Rectal smooth muscle tissue (tissue), 1 donor: Measurements from ENCODE around the gene TGFBR2.

Experiments used
- H3K27ac ChIP-seq: one replicate; pipeline ENCODE4 v1.7.0; 2013; ENCODE audit warnings: low read depth, low read length, inconsistent platforms
- H3K27me3 ChIP-seq: one replicate; pipeline ENCODE4 v1.7.0; 2013; ENCODE audit warnings: low read length; ENCODE audit not compliant: control insufficient read depth, insufficient read depth
- H3K36me3 ChIP-seq: one replicate; pipeline ENCODE4 v1.7.0; 2013; ENCODE audit warnings: low read length; ENCODE audit not compliant: control insufficient read depth, insufficient read depth
- H3K4me1 ChIP-seq: one replicate; pipeline ENCODE4 v1.7.0; 2013; ENCODE audit warnings: low read length; ENCODE audit not compliant: control insufficient read depth, insufficient read depth
- H3K4me3 ChIP-seq: one replicate; pipeline ENCODE4 v1.7.0; 2013; ENCODE audit warnings: low read length
- H3K9ac ChIP-seq: one replicate; pipeline ENCODE4 v1.7.0; 2013; ENCODE audit warnings: low read length

The TGFBR2 gene

DNA sequence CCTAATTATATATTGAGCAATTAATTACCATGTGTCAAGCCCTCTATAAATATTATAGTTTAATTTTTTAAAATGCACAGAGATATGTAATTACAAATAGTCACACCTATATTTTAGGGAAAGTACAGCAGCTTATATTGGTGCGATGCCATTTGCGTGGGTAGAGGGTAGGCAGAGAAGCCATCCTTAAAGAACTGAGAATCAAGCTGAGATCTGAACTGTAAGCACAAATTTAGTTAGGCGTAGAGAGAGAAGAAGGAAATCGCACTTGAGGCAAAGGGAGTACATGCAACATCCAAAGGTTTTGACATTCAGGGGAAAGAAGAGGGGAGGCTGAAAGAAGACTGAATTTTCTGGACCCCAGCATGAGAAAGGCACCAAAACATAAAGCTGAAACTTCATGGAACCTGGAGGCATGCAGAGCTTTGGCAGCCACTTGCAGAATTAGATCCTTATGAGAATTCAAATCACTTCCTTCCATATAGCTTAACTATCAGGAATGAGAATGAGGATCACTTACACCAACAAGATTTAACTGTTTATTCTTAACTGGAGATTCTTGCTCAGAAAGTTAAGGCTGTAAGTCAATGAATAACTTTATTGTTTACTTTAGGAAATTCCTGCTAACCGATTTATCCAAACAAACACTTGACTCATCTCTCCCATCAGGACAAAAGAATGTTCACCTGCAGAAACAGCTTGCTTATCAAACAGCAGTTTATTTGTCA, 114.3 kb downstream of the TGFBR2 start:
- Histone ChIP-seq H3K27ac (no peak overlapping the region), H3K36me3 (no peaks in the 10 kb centered on the region), H3K27me3 (no peaks in the 10 kb centered on the region), H3K4me3 (no peak overlapping the region), H3K4me1 (no peaks in the 10 kb centered on the region), H3K9ac (no peak overlapping the region)

DNA sequence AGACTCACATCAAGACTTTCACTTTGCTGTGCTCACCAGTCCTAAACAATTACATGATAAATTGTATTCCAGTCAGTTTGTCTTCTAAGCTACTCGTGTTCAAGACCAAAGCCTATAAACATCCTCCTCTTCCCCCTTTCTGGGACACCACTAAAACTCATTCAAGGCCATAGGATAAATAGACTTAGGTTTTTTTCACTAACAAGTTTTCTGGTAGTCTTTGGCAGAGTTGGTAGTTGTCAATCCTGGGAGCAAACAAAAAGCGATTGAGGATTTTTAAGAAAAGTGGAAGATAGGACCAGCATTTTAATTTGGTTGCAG, 114.9 kb downstream of the TGFBR2 start:
- no peaks in the 10 kb centered on the region for H3K27me3 ChIP-seq
- no peak overlapping the region for H3K27ac ChIP-seq
- H3K36me3 ChIP-seq: no peaks in the 10 kb centered on the region
- no peak overlapping the region for H3K9ac ChIP-seq
- H3K4me1 ChIP-seq: no peaks in the 10 kb centered on the region
- H3K4me3 ChIP-seq: no peak overlapping the region

DNA sequence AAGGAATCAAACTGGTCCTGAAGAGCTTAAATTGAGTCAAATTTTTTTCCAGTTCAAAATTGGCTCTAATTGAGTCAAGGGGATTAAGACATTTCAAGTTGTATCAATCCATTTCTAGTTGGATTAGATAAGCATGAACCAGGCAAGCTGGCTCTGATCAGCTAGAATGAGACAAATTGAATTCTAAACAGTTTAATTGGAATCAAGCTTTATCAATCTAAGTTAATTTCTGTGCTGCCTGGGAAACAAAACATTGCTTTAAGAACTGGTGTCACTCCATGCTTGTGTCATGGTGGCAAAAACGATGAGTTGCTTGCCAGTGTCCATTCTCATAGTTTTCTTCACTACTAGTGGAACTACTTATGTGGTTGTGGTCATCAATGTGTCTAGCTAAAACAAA, 116.8 kb downstream of the TGFBR2 start:
- H3K4me3 ChIP-seq: no peak overlapping the region
- no peak overlapping the region for H3K9ac ChIP-seq
- no peaks in the 10 kb centered on the region for H3K36me3 ChIP-seq
- H3K27ac ChIP-seq: no peak overlapping the region
- no peaks in the 10 kb centered on the region for H3K4me1 ChIP-seq
- H3K27me3 ChIP-seq: no peaks in the 10 kb centered on the region

DNA sequence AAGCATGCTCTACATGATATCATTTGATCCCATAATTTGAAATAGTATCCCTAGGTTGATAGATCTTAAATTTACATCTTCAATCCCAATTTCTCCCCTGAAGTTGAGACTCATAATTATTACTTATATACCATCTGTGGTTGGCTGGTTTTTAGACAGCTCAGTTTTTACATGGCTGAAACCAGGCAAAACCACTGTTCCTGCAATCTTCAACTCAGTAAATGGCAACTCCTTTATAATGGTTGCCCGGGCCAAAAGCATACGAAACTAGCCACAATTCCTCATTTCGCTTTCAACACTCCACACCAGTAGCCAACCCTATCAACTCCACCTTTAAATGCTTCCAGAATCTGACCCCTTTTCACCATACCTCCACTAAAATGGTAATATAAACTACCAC, 118.5 kb downstream of the TGFBR2 start:
- no peaks in the 10 kb centered on the region for H3K27me3 ChIP-seq
- no peak overlapping the region for H3K4me3 ChIP-seq
- H3K9ac ChIP-seq: no peak overlapping the region
- no peaks in the 10 kb centered on the region for H3K4me1 ChIP-seq
- no peak overlapping the region for H3K27ac ChIP-seq
- no peaks in the 10 kb centered on the region for H3K36me3 ChIP-seq

DNA sequence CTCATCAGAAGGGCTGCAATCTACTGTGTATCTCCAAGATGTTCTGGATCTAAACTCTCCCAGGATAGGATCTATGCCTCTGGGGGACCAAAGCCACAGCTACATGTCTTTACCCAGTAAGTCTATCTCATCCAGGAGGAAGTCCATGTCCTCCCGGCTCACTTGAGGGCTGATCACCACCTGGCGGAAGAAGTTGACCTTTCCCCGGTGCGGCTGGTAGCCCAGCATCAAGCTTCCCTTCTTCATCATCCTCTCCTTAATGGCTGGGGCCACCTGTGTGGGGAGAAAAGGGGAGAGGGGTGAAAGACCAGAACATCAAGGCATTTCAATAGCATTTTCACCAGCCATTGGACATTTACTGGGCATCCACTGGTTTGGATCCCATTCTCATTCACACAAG, 121.7 kb downstream of the TGFBR2 start:
- Histone ChIP-seq H3K9ac (no peak overlapping the region), H3K4me1 (no peaks in the 10 kb centered on the region), H3K27me3 (no peaks in the 10 kb centered on the region), H3K27ac (no peak overlapping the region), H3K36me3 (no peaks in the 10 kb centered on the region), H3K4me3 (no peak overlapping the region)

DNA sequence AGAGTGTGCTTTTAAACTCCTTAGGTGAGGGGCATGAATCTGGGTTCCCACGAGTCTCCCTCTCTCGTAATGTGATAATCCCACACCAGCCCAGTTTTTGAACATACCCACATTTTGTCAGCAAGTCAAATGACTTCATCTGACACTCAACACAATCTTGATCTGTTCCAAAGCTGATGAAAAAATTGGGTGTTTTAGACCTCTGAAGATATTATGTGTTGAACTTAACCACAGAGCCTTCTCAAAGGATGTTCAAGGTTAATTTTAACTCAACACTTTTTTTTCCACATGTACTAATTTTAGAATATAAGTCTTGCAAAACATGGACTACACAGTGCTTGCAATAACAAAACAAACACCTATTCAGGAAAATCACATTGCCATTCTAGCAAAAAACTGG, 123.1 kb downstream of the TGFBR2 start:
- no peaks in the 10 kb centered on the region for H3K27me3 ChIP-seq
- H3K27ac ChIP-seq: no peak overlapping the region
- H3K36me3 ChIP-seq: no peaks in the 10 kb centered on the region
- no peaks in the 10 kb centered on the region for H3K4me1 ChIP-seq
- H3K9ac ChIP-seq: no peak overlapping the region
- no peak overlapping the region for H3K4me3 ChIP-seq

DNA sequence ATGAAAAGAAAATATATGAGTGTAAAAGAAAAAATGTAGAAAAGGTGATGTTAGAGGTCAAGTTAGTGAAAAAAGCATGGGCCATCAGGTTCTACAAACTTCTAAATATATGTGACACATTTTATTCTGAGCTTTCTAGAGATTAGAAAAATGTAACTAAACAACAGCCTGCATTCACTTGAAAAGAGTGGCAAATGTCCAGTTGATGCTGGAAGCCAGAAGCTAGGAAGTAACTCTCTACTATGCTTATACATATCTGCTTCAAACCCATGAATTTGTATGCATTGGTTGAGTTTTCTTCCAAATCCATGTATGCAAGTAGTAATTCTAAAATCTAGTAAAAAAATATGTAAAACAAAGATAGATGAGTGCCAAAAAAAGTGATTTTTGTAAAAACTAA, 123.5 kb downstream of the TGFBR2 start:
- no peaks in the 10 kb centered on the region for H3K36me3 ChIP-seq
- no peak overlapping the region for H3K4me3 ChIP-seq
- no peak overlapping the region for H3K9ac ChIP-seq
- no peak overlapping the region for H3K27ac ChIP-seq
- no peaks in the 10 kb centered on the region for H3K27me3 ChIP-seq
- no peaks in the 10 kb centered on the region for H3K4me1 ChIP-seq

DNA sequence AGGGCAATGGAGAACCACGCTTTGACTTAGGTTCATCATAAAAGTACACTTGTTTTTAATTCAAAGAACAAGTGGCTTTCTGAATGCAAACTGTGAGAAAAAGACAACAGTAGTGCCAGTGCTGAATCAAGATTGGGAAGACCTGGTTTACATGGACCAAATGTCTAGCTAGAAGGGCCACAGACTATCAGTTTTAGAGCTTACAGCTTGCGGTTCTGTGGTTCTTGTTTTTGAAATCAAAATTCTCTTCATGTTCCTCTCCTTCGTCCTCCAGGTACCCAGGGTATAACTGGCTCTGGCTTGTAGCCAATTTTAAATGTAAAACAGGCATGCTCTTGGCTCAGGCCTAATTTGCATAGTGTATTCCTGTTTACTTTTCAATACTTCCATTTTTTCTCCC, 124.6 kb downstream of the TGFBR2 start:
- Histone ChIP-seq H3K4me1 (no peaks in the 10 kb centered on the region), H3K4me3 (no peak overlapping the region), H3K9ac (no peak overlapping the region), H3K27ac (no peak overlapping the region), H3K27me3 (no peaks in the 10 kb centered on the region), H3K36me3 (no peaks in the 10 kb centered on the region)

DNA sequence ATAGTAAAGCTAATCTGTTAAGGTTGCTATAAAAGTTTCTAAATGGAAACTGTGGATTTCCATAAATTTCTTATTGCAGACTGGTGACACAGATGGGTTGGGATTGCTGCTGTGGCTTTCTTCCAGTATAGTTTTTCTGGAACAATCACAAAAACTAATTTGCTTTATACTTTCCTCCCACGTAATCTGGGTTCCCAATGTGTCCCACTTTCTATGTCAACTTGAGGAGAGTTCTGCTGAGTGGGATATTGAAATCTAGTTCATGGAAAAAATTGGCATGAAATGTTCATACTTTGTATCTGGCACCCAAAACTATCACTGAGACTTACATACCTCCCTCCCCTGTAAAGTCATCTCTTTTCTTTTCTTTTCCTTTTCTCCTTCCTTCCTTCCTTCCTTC, 126.8 kb downstream of the TGFBR2 start:
- H3K9ac ChIP-seq: no peak overlapping the region
- no peaks in the 10 kb centered on the region for H3K27me3 ChIP-seq
- H3K4me3 ChIP-seq: no peak overlapping the region
- no peaks in the 10 kb centered on the region for H3K36me3 ChIP-seq
- no peak overlapping the region for H3K27ac ChIP-seq
- no peaks in the 10 kb centered on the region for H3K4me1 ChIP-seq

DNA sequence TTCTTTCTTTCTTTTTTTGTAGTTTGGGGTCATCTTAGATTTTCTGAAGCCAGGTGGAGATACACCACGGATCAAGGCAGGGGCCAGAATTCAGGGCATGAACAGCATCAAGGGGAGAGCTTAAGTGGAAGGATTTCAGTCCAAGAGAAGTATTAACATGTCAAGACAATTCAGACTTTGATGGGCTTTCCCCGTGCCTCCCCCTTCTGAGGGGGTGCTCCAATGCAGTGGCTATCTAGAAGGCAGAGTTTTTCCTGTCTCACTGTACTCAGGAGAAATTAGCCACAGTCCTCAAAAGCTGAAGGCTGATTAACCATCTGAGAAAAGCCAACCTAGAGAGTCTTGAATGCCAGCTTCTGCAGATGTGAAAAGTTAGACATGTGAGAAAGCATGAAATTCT, 127.3 kb downstream of the TGFBR2 start:
- no peaks in the 10 kb centered on the region for H3K27me3 ChIP-seq
- H3K27ac ChIP-seq: no peak overlapping the region
- no peaks in the 10 kb centered on the region for H3K36me3 ChIP-seq
- H3K4me1 ChIP-seq: no peaks in the 10 kb centered on the region
- no peak overlapping the region for H3K9ac ChIP-seq
- H3K4me3 ChIP-seq: no peak overlapping the region

DNA sequence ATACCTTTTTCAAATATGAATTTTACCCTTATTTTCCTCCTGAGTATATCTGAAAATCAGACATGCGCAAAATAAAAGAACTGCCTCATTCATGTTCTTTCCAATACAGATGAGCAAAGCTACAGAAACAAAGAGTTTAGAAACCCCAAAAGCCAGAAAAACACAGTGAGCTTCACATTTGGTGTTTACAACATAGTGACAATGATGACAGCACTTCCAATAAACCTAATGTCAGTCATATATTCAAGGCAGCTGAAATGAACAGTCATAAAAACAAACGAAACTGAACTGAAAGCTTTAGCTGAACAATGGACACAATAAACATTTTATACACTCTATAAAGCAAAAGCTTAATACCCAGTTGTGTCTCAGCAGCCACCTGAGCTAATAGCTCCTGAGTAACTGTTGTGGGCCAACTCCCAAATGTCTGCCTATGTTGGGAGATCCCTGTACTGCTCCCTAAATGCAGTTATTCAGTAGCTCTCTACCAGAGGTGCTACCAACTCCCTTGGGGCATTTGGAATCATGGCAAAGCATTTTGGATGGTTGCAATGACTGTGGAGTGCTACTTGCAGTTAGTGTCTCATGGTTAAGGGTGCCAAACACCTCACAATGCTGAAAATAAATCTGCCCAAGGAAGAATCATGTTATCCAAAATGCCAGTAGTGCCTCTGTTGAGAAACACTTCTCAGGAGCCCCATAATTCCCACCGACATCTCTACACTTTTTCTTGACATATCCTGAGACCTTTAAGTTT, 131.5 kb downstream of the TGFBR2 start:
- peaks cover 2% of the 10 kb centered on the region for H3K4me1 ChIP-seq
- H3K36me3 ChIP-seq: no peaks in the 10 kb centered on the region
- no peak overlapping the region for H3K4me3 ChIP-seq
- H3K27me3 ChIP-seq: no peaks in the 10 kb centered on the region
- H3K9ac ChIP-seq: no peak overlapping the region
- H3K27ac ChIP-seq: no peak overlapping the region

DNA sequence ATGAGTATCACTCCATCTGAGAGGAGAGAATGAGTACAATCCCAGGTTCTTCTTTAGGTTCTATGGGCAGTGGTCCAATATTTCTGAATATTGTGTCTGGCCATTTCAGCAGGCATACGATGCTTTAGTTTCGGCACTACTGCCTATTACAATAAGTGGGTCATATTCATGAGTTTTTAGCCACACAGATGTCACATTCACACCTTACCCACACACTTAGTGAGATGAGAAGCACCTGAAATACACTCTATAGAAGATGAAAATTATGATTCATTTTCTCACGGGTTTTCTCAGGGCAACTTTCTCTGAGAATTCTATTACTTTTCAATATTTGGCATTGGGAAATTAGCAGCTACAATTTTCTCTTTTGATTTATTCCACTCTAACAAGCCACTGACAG, 132.2 kb downstream of the TGFBR2 start:
- Histone ChIP-seq H3K36me3 (no peaks in the 10 kb centered on the region), H3K4me1 (peaks cover 5% of the 10 kb centered on the region), H3K9ac (no peak overlapping the region), H3K27me3 (no peaks in the 10 kb centered on the region), H3K4me3 (no peak overlapping the region), H3K27ac (no peak overlapping the region)

DNA sequence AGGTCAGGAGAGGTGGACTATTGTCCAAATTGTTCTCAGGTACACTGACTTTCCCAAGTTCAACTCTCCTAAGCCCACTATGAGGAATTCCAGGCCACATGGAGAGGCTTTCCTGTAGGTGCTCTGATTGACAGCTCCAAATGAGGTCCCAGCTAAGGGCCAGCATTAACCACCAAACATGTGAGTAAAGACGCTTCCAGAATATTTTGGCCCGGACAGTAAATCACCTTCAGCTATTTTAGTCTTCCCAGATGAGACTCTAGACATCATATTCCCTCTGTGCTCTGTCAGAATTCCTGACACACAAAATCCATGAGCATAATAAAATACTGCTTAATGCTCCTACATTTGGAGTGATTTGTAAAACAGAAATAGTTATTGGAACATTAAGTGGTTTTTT, 135.5 kb downstream of the TGFBR2 start:
- peaks cover 5% of the 10 kb centered on the region for H3K4me1 ChIP-seq
- no peak overlapping the region for H3K4me3 ChIP-seq
- no peak overlapping the region for H3K9ac ChIP-seq
- no peak overlapping the region for H3K27ac ChIP-seq
- no peaks in the 10 kb centered on the region for H3K36me3 ChIP-seq
- H3K27me3 ChIP-seq: no peaks in the 10 kb centered on the region
